Kidney epithelial cell (primary cell): ENCODE data around the gene CBX4. TPM values are rescaled to one million over a fixed set of nuclear protein-coding genes. Genes with fewer than 3 reads are reported as not detected.

ENCODE experiments used
- DNase-seq: peaks from one replicate; pipeline ENCODE4 v3.0.0-alpha.2; 2010; ENCODE audit warnings: low read depth
- H3K27me3 ChIP-seq: 2 replicates; pipeline ENCODE4 v1.6.0; 2011; ENCODE audit warnings: low read length; ENCODE audit not compliant: control insufficient read depth, insufficient read depth
- H3K36me3 ChIP-seq: 2 replicates; pipeline ENCODE4 v1.5.1; 2011; ENCODE audit warnings: low read length; ENCODE audit not compliant: control insufficient read depth, insufficient read depth
- H3K4me3 ChIP-seq: 2 replicates; pipeline ENCODE4 v1.5.1; 2011; ENCODE audit warnings: low read depth, mild to moderate bottlenecking, control low read depth, low read length
- CTCF ChIP-seq: IDR thresholded peaks from 2 replicates; pipeline ENCODE4 v1.5.1; 2011; ENCODE audit warnings: mild to moderate bottlenecking, moderate library complexity, low read length, control low read depth, inconsistent platforms; ENCODE audit not compliant: insufficient read depth, poor library complexity, severe bottlenecking
- total RNA-seq: library from RNA; depleted of rRNA; stranded (reverse); fragments of >200 nt; gene quantifications from 2 replicates; pipeline ENCODE4 v1.2.3, GENCODE V29; 2015

Gene CBX4
- total RNA-seq, 1 donor from 2014 or later: 24.0 TPM

- Histone ChIP-seq H3K4me3 (no peak overlapping the region), H3K36me3 (no peaks in the 10 kb centered on the region), H3K27me3 (peaks cover under 1% of the 10 kb centered on the region)
- DNase-seq: no peak
- TF ChIP-seq CTCF: no peak
Observed at GRCh38 chr17:79870540-79870939, 31.3 kb upstream of the CBX4 start.

- no peak for DNase-seq
- Histone ChIP-seq H3K36me3 (no peaks in the 10 kb centered on the region), H3K27me3 (peaks cover 17% of the 10 kb centered on the region), H3K4me3 (no peak overlapping the region)
- no peak for TF ChIP-seq CTCF
Observed at GRCh38 chr17:79866791-79867518, 27.7 kb upstream of the CBX4 start.

- no peak for TF ChIP-seq CTCF
- peaks cover 26% of the 10 kb centered on the region for H3K27me3 ChIP-seq
- DNase-seq: no peak
- H3K4me3 ChIP-seq: no peak overlapping the region
- no peaks in the 10 kb centered on the region for H3K36me3 ChIP-seq
Observed at GRCh38 chr17:79865351-79866210, 26.3 kb upstream of the CBX4 start.

GRCh38 chr17:79864617-79865250, 25.5 kb upstream of the CBX4 start:
- peaks cover 34% of the 10 kb centered on the region for H3K27me3 ChIP-seq
- no peak overlapping the region for H3K4me3 ChIP-seq
- no peak for DNase-seq
- no peak for TF ChIP-seq CTCF
- no peaks in the 10 kb centered on the region for H3K36me3 ChIP-seq

- Histone ChIP-seq H3K36me3 (no peaks in the 10 kb centered on the region), H3K4me3 (no peak overlapping the region), H3K27me3 (peaks cover 34% of the 10 kb centered on the region)
- no peak for DNase-seq
- no peak for TF ChIP-seq CTCF
Observed at GRCh38 chr17:79864147-79864546, 24.9 kb upstream of the CBX4 start.
